ENCODE measurements around the gene RXRA. TPM values are rescaled to one million over a fixed set of nuclear protein-coding genes. Genes with fewer than 3 reads are reported as not detected.

RXRA gene
- total RNA-seq, 1 experiment from 2014 or later: 29.9 TPM

- H3K18ac ChIP-seq (ENCODE audit: insufficient read length, low read depth, low read length): no peak overlapping the region
- no peaks in the 10 kb centered on the region for H3K27me3 ChIP-seq (ENCODE audit: insufficient read depth, low read length)
- H3K4me1 ChIP-seq (ENCODE audit: insufficient read depth, low read length): no peaks in the 10 kb centered on the region
- Mint-ChIP-seq H3K9me3 (no peaks in the 10 kb centered on the region), H3K4me1 (peaks cover 2 to 19% of the 10 kb centered on the region in 2 experiments; a peak in 3 of 4 replicates), H3K36me3 (ENCODE audit: insufficient read depth in 1 of 3, low read depth in 3 of 3) (no peaks in the 10 kb centered on the region; a peak in 1 of 7 replicates), H3K27ac (peak overlapping the region; percentile 13 to 89 (median 65); a peak in 4 of 7 replicates), H3K27me3 (ENCODE audit: low read depth) (no peaks in the 10 kb centered on the region), H3K4me3 (no peak overlapping the region)
- H3K23ac ChIP-seq (ENCODE audit: insufficient read length, low read depth, low read length): no peak overlapping the region
- H3K56ac ChIP-seq (ENCODE audit: insufficient read length, low read depth, low read length): no peak overlapping the region
- WGBS (ENCODE audit: extremely low coverage, insufficient read length, low lambda C conversion rate): no CpG with 5 or more reads among the region's 6 CpGs
- H4K5ac ChIP-seq (ENCODE audit: insufficient read length, low read depth, low read length): no peak overlapping the region
- H3K79me1 ChIP-seq (ENCODE audit: insufficient read depth, low read depth, low read length, poor library complexity, severe bottlenecking): no peaks in the 10 kb centered on the region
- H2BK5ac ChIP-seq (ENCODE audit: insufficient read length, low read length): no peak overlapping the region
- no peaks in the 10 kb centered on the region; the same call in 1 of the 2 replicates for H3K79me2 ChIP-seq (ENCODE audit: insufficient read depth, low read length)
- no peaks in the 10 kb centered on the region for H3K23me2 ChIP-seq (ENCODE audit: insufficient read length, low read depth, low read length, poor library complexity, severe bottlenecking)
- no peak overlapping the region for H2AFZ ChIP-seq (ENCODE audit: low read length)
- no peak overlapping the region for H4K8ac ChIP-seq (replicated peaks; ENCODE audit: insufficient read length, low read depth, low read length)
- DNase-seq: no peak
- no peak overlapping the region for H2BK12ac ChIP-seq (ENCODE audit: insufficient read length, low read depth, low read length)
- H3K4ac ChIP-seq (ENCODE audit: low read depth, low read length): no peak overlapping the region
- no peak overlapping the region for H4K91ac ChIP-seq (ENCODE audit: insufficient read length, low read depth, low read length)
- no peak overlapping the region for H2BK120ac ChIP-seq (ENCODE audit: low read depth, low read length, poor library complexity, severe bottlenecking)
- TF ChIP-seq CTCF (conservative IDR thresholded peaks at IDR 0.05): no peak
- peaks cover 2% of the 10 kb centered on the region for H4K20me1 ChIP-seq (ENCODE audit: control insufficient read depth, insufficient read depth, insufficient read length)
- no peak overlapping the region for H3K9ac ChIP-seq (ENCODE audit: extremely low read depth, insufficient read length, low read length)
- H3K14ac ChIP-seq (ENCODE audit: insufficient read depth, low read length): no peak overlapping the region
- no peak overlapping the region for H2AK5ac ChIP-seq (ENCODE audit: insufficient read length, low read length)
- H3K4me2 ChIP-seq (ENCODE audit: insufficient read depth, insufficient read length, low read length): no peak overlapping the region
- no peak overlapping the region for H2BK20ac ChIP-seq (ENCODE audit: low read depth, low read length, poor library complexity, severe bottlenecking)
- no peak overlapping the region for H3K27ac ChIP-seq (ENCODE audit: insufficient read length, low read depth, low read length)
- H3T11ph ChIP-seq (ENCODE audit: low read length): no peak overlapping the region
- H2BK15ac ChIP-seq (ENCODE audit: low read depth, low read length): no peak overlapping the region
- no peaks in the 10 kb centered on the region for H3K9me3 ChIP-seq (ENCODE audit: control insufficient read depth, low read depth, low read length)
Observed at GRCh38 chr9:134375011-134375390, 48.7 kb downstream of the RXRA start.
